ENCODE results near the gene GPATCH2L. TPM values are rescaled to one million over a fixed set of nuclear protein-coding genes. Genes with fewer than 3 reads are reported as not detected.

Gene GPATCH2L
- total RNA-seq, 4 donors from 2014 or later: 42.4 to 59.1 (median 48.3) TPM

DNA sequence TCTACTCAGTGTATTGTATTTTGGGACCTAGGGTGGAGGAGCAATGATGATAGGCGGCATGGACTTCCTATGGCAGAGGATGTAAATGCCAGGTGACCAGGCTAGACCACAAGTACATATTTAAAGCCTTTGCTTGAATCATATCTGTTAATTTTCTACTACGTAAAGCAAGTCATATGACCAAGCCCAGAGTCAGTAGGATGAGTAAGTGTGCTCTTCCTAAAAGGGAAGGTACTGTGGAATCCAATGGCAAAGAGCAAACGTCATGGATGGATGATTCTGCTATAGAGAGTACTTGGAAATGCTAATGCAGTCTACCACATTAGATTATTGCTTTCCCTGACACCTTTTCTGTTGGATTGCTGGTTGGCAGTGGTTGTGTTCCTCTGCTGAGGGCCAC, 16.8 kb downstream of the GPATCH2L start:
- Histone ChIP-seq H3K27ac (replicated peaks in 1 of 4) (no peak overlapping the region), H3K27me3 (no peaks in the 10 kb centered on the region), H3K36me3 (peaks cover 27 to 63% (median 51%) of the 10 kb centered on the region in 4 donors), H3K9me3 (no peaks in the 10 kb centered on the region), H3K4me3 (no peak overlapping the region), H3K4me1 (peaks cover 14 to 26% (median 26%) of the 10 kb centered on the region in 4 donors)
- no peak for TF ChIP-seq POLR2A (IDR thresholded peaks at IDR 0.05; ENCODE audit: low read depth)
- TF ChIP-seq POLR2AphosphoS5 (IDR thresholded peaks at IDR 0.05): no peak
- no peak for TF ChIP-seq EP300 (IDR thresholded peaks at IDR 0.05)
- TF ChIP-seq, protein P1, sequence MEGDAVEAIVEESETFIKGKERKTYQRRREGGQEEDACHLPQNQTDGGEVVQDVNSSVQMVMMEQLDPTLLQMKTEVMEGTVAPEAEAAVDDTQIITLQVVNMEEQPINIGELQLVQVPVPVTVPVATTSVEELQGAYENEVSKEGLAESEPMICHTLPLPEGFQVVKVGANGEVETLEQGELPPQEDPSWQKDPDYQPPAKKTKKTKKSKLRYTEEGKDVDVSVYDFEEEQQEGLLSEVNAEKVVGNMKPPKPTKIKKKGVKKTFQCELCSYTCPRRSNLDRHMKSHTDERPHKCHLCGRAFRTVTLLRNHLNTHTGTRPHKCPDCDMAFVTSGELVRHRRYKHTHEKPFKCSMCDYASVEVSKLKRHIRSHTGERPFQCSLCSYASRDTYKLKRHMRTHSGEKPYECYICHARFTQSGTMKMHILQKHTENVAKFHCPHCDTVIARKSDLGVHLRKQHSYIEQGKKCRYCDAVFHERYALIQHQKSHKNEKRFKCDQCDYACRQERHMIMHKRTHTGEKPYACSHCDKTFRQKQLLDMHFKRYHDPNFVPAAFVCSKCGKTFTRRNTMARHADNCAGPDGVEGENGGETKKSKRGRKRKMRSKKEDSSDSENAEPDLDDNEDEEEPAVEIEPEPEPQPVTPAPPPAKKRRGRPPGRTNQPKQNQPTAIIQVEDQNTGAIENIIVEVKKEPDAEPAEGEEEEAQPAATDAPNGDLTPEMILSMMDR (IDR thresholded peaks at IDR 0.05): no peak
- 89% methylated on average over 3 of the region's 3 CpGs for WGBS
- no peak for DNase-seq (ENCODE audit: extremely low spot score)
- intact Hi-C loops (cut with DNase I): no loop called here

DNA sequence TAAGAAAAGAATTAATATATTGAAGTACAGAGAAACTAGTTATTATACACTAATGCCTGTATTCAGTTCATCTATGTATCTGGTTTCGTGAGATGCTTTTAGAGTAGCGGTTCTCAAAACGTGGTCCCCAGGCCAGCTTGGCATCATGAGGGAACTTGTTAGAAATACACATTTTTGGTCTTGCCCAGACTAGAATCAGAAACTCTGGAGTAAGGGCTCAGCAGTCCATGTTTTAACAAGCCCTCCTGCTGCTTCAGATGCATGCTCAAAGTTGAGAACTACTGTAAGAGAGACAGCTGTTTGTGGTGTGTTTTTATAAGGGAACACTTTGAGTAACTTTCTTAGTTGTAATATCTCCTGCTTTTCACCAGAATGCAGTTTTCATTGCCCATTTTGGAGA, 18.1 kb downstream of the GPATCH2L start:
- WGBS: 82% methylated on average over 3 of the region's 3 CpGs

DNA sequence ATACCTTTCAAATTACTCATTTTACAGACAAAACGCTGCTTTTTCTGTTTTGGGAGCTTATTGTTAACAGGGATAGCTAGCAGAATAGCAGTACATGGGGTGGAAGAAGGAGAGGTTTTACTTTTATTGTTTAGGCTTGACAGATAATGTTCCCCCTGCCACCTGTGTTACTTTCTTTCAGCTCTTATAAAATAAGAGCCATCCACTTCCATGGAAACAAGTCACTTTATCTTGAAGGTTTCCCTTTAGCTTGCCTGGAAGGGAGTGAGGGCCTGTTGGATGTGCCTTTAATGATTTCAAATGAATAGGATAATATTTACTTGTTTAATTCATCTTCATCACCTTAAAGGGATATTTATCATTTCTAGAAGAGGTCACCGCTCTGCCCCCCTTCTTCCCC, 23.3 kb downstream of the GPATCH2L start:
- intact Hi-C loops (cut with DNase I): loop anchor here (10.0 kb wide), 1 partner anchor 120 kb away; no protein-coding TSS in a partner anchor
- Histone ChIP-seq H3K27ac (replicated peaks in 1 of 4) (peak overlapping the region in 3 of 4 donors; percentile 51 to 59 (median 52)), H3K4me1 (peaks cover 0 to 41% (median 24%) of the 10 kb centered on the region in 4 donors), H3K4me3 (no peak overlapping the region), H3K27me3 (no peaks in the 10 kb centered on the region), H3K9me3 (no peaks in the 10 kb centered on the region), H3K36me3 (peaks cover 32 to 89% (median 62%) of the 10 kb centered on the region in 4 donors)
- DNase-seq (ENCODE audit: extremely low spot score): no peak
- TF ChIP-seq POLR2A (IDR thresholded peaks at IDR 0.05; ENCODE audit: low read depth): no peak
- TF ChIP-seq, protein P1 (IDR thresholded peaks at IDR 0.05): no peak
- TF ChIP-seq EP300 (IDR thresholded peaks at IDR 0.05): no peak
- TF ChIP-seq POLR2AphosphoS5 (IDR thresholded peaks at IDR 0.05): no peak
- 75% methylated on average over 2 of the region's 2 CpGs for WGBS

More for the DNA sequence above, 18.1 kb downstream of the GPATCH2L start:
- intact Hi-C loops (cut with DNase I): loop anchor here (10.0 kb wide), 1 partner anchor 115 kb away; no protein-coding TSS in a partner anchor
- Histone ChIP-seq H3K4me3 (no peak overlapping the region), H3K9me3 (no peaks in the 10 kb centered on the region), H3K27ac (replicated peaks in 1 of 4) (no peak overlapping the region), H3K4me1 (peaks cover 4 to 25% (median 16%) of the 10 kb centered on the region in 4 donors), H3K27me3 (no peaks in the 10 kb centered on the region), H3K36me3 (peaks cover 32 to 75% (median 57%) of the 10 kb centered on the region in 4 donors)
- DNase-seq (ENCODE audit: extremely low spot score): no peak
- TF ChIP-seq POLR2A (IDR thresholded peaks at IDR 0.05; ENCODE audit: low read depth): no peak
- TF ChIP-seq POLR2AphosphoS5 (IDR thresholded peaks at IDR 0.05): no peak
- TF ChIP-seq, protein P1 (IDR thresholded peaks at IDR 0.05): no peak
- no peak for TF ChIP-seq EP300 (IDR thresholded peaks at IDR 0.05)

DNA sequence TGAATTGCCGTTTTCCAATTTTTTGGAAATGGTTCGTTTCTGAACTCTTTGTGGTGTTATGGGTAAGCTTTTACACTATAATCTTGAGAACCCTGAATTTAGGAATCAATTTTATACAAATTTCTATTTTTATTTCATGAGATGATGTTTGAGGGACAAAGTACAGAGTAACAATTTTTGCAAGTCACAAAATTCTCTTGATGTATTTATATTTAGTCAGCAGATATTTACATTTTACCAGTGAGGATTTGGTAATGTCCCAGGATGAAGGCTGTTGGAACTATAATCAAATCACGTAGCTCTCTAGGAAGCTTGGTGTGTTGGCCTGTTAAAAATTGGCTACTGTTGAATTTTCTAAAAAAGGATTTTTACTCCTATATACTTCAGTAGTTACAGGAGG, 24.2 kb downstream of the GPATCH2L start:
- WGBS: 70% methylated on average over 3 of the region's 3 CpGs
- TF ChIP-seq, protein P1 (IDR thresholded peaks at IDR 0.05): no peak
- no peak for TF ChIP-seq POLR2AphosphoS5 (IDR thresholded peaks at IDR 0.05)
- TF ChIP-seq POLR2A (IDR thresholded peaks at IDR 0.05; ENCODE audit: low read depth): no peak
- no peak for TF ChIP-seq EP300 (IDR thresholded peaks at IDR 0.05)
- H3K4me3 ChIP-seq: no peak overlapping the region
- intact Hi-C loops (cut with DNase I): loop anchor here (10.0 kb wide), 1 partner anchor 121 kb away; no protein-coding TSS in a partner anchor
- no peaks in the 10 kb centered on the region for H3K9me3 ChIP-seq
- no peak for DNase-seq (ENCODE audit: extremely low spot score)
- H3K27me3 ChIP-seq: no peaks in the 10 kb centered on the region
- peaks cover 0 to 41% (median 24%) of the 10 kb centered on the region in 4 donors for H3K4me1 ChIP-seq
- H3K27ac ChIP-seq (replicated peaks in 1 of 4): peak overlapping the region in 3 of 4 donors; percentile 51 to 59 (median 52)
- H3K36me3 ChIP-seq: peaks cover 37 to 93% (median 64%) of the 10 kb centered on the region in 4 donors

Data from esophagus muscularis mucosa (tissue), 4 donors.